Measurements from ENCODE around the gene ZNRF3. TPM values are rescaled to one million over a fixed set of nuclear protein-coding genes. Genes with fewer than 3 reads are reported as not detected.

Gene ZNRF3
- total RNA-seq, 1 donor from 2014 or later, result 6.7 TPM

GRCh38 chr22:29054251-29054767 is 170.9 kb downstream of the ZNRF3 start:
- no peak for TF ChIP-seq CTCF (IDR thresholded peaks at IDR 0.05)
- H3K4me1 Mint-ChIP-seq (ENCODE audit: low read depth), result no peaks in the 10 kb centered on the region
- H3K9me3 Mint-ChIP-seq (ENCODE audit: low read depth), result no peaks in the 10 kb centered on the region
- no peaks in the 10 kb centered on the region for H3K27me3 Mint-ChIP-seq (ENCODE audit: low read depth)
- no peak for DNase-seq (ENCODE audit: low spot score)
- no peak overlapping the region for H3K27ac Mint-ChIP-seq (ENCODE audit: unreplicated experiment)
- H3K36me3 Mint-ChIP-seq (ENCODE audit: low read depth), result peaks cover 10% of the 10 kb centered on the region
- H3K4me3 Mint-ChIP-seq (ENCODE audit: unreplicated experiment), result no peak overlapping the region

DNA sequence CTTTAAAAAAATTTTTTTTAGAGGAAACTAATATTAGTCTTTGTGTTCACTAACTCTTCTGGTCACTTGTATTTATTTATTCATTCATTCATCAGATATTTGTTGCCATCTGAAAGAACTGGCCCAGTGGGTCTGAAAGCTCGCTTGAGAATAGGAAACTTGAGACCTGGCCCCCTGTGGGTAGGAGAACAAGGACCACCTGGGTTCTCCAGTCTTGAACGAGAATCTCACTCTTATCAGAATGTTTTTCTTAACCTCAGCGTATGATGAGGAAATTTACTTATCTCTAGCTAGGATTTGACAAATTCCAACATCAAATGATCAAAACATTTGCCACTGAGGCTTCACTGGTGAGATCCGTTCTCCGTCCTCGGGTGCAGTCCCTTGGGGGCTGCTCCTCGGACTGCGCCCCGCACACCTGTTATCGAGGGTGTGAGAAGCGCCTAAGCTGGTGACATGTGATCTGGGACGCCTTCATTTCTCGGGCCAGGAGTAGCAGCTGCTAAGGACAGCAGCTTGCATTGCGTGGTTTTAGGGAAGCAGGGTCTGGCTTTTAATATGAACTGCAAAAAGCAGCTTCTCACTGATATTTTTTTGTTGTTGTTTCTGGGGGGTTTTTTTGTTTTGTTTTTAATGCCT is 171.9 kb downstream of the ZNRF3 start:
- Mint-ChIP-seq H3K4me3 (ENCODE audit: unreplicated experiment) (no peak overlapping the region), H3K9me3 (ENCODE audit: low read depth) (no peaks in the 10 kb centered on the region)

GRCh38 chr22:29056472-29056871 is 173.1 kb downstream of the ZNRF3 start:
- H3K27ac Mint-ChIP-seq (ENCODE audit: unreplicated experiment), result no peak overlapping the region

More for the DNA sequence above, 171.9 kb downstream of the ZNRF3 start:
- no peaks in the 10 kb centered on the region for H3K4me1 Mint-ChIP-seq (ENCODE audit: low read depth)
- DNase-seq (ENCODE audit: low spot score), result no peak
- H3K36me3 Mint-ChIP-seq (ENCODE audit: low read depth), result peaks cover 8% of the 10 kb centered on the region
- H3K27ac Mint-ChIP-seq (ENCODE audit: unreplicated experiment), result no peak overlapping the region
- no peak for TF ChIP-seq CTCF (IDR thresholded peaks at IDR 0.05)
- no peaks in the 10 kb centered on the region for H3K27me3 Mint-ChIP-seq (ENCODE audit: low read depth)

GRCh38 chr22:29060251-29060869 is 177.0 kb downstream of the ZNRF3 start:
- H3K9me3 Mint-ChIP-seq (ENCODE audit: low read depth), result no peaks in the 10 kb centered on the region
- H3K27me3 Mint-ChIP-seq (ENCODE audit: low read depth), result peaks cover 6% of the 10 kb centered on the region
- TF ChIP-seq CTCF (IDR thresholded peaks at IDR 0.05), result no peak
- H3K4me3 Mint-ChIP-seq (ENCODE audit: unreplicated experiment), result no peak overlapping the region
- no peak overlapping the region for H3K27ac Mint-ChIP-seq (ENCODE audit: unreplicated experiment)
- H3K4me1 Mint-ChIP-seq (ENCODE audit: low read depth), result no peaks in the 10 kb centered on the region
- no peaks in the 10 kb centered on the region for H3K36me3 Mint-ChIP-seq (ENCODE audit: low read depth)
- DNase-seq (ENCODE audit: low spot score), result no peak

More at GRCh38 chr22:29056472-29056871, 173.1 kb downstream of the ZNRF3 start:
- H3K27me3 Mint-ChIP-seq (ENCODE audit: low read depth), result no peaks in the 10 kb centered on the region
- no peak overlapping the region for H3K4me3 Mint-ChIP-seq (ENCODE audit: unreplicated experiment)
- H3K36me3 Mint-ChIP-seq (ENCODE audit: low read depth), result peaks cover 5% of the 10 kb centered on the region
- no peak for DNase-seq (ENCODE audit: low spot score)
- no peaks in the 10 kb centered on the region for H3K4me1 Mint-ChIP-seq (ENCODE audit: low read depth)
- no peaks in the 10 kb centered on the region for H3K9me3 Mint-ChIP-seq (ENCODE audit: low read depth)
- no peak for TF ChIP-seq CTCF (IDR thresholded peaks at IDR 0.05)

DNA sequence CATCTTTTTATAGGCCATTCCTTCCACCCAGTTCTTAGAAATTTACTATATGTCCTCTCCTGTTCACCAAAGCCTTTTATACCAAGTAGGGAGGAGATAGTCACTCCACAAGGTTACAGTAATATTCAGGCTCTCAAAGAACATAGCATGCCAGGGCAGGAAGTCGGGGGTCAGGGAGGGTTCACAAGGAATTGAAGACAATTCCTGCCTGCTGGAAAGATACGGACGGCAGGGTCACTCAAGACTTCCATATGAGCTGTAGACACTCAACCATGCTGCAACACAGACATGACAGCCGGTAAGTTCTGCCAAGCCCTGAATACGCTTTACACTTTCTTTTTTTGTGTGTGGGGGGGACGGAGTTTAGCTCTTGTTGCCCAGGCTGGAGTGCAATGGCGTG is 177.6 kb downstream of the ZNRF3 start:
- Mint-ChIP-seq H3K27me3 (ENCODE audit: low read depth) (peaks cover 6% of the 10 kb centered on the region), H3K27ac (ENCODE audit: unreplicated experiment) (no peak overlapping the region), H3K4me1 (ENCODE audit: low read depth) (no peaks in the 10 kb centered on the region), H3K9me3 (ENCODE audit: low read depth) (no peaks in the 10 kb centered on the region), H3K4me3 (ENCODE audit: unreplicated experiment) (no peak overlapping the region), H3K36me3 (ENCODE audit: low read depth) (no peaks in the 10 kb centered on the region)
- no peak for TF ChIP-seq CTCF (IDR thresholded peaks at IDR 0.05)
- no peak for DNase-seq (ENCODE audit: low spot score)

All from chondrocyte (in vitro differentiated cells).